K562 (cell line): ENCODE measurements around the gene SMIM35. TPM values are rescaled to one million over a fixed set of nuclear protein-coding genes. Genes with fewer than 3 reads are reported as not detected.

ENCODE experiments used
- ZFPM2 ChIP-seq: fragments of 250-450 bp; sonication (Bioruptor Pico); IDR thresholded peaks from 2 replicates; pipeline ENCODE4 v1.5.1; 2022; ENCODE audit warnings: mild to moderate bottlenecking
- polyA plus RNA-seq, 8 experiments: library from polyadenylated mRNA; depleted of rRNA in 4 of 8; stranded (reverse) in 5 of 8; unstranded in 3 of 8; fragments of >200 nt; fragmentation: Nextera tagmentation in 2 of 8; fragmentation: Illumina TruSeq in 1 of 8; extraction: Ambion mirVana in 2 of 8; extraction: Trizol in 1 of 8; gene quantifications; 2 replicates each; pipeline versions ENCODE4 v1.2.1 to v1.2.3, GENCODE V29; 2011 to 2014; ENCODE audit warnings: inconsistent platforms in 1 of 8, missing spikeins in 1 of 8
- total RNA-seq, 7 experiments: library from RNA; depleted of rRNA in 6 of 7; stranded (reverse); fragments of >200 nt in 6 of 7; fragmentation: Illumina TruSeq in 2 of 7; extraction: Trizol in 2 of 7; gene quantifications; 2 replicates each; pipeline versions ENCODE4 v1.2.1 to v1.2.3, GENCODE V29; 2011 to 2021; ENCODE audit warnings: low replicate concordance in 1 of 7
- TF ChIP-seq, protein P1 (sequence below): fragments of 250-450 bp; sonication (Bioruptor Pico); IDR thresholded peaks from 2 replicates; pipeline ENCODE4 v1.5.0; 2022; ENCODE audit warnings: mild to moderate bottlenecking
- TF ChIP-seq, protein P2 (sequence below): sonication (generic); formaldehyde crosslinking; IDR thresholded peaks from 2 replicates; pipeline ENCODE4 v1.8.0; 2023; ENCODE audit warnings: mild to moderate bottlenecking, missing genetic modification reagents
- TF ChIP-seq, protein P3 (sequence below), 2 experiments: fragments of 200-800 bp in 1 of 2; sonication (Bioruptor generic) in 1 of 2; sonication (generic) in 1 of 2; formaldehyde crosslinking in 1 of 2; IDR thresholded peaks in 1 of 2; conservative IDR thresholded peaks in 1 of 2; 2 replicates each; pipeline versions ENCODE4 v1.5.0 to v1.6.1; 2016 to 2020; ENCODE audit warnings: missing compliant biosample characterization in 1 of 2, missing genetic modification characterization in 1 of 2, missing genetic modification reagents in 1 of 2

The SMIM35 gene
- total and polyA plus RNA-seq, 9 of the 15 experiments (the other 6 are each of a cell fraction or from before 2014, with no cell fraction given) = 0.03 TPM; not detected in 7

DNA sequence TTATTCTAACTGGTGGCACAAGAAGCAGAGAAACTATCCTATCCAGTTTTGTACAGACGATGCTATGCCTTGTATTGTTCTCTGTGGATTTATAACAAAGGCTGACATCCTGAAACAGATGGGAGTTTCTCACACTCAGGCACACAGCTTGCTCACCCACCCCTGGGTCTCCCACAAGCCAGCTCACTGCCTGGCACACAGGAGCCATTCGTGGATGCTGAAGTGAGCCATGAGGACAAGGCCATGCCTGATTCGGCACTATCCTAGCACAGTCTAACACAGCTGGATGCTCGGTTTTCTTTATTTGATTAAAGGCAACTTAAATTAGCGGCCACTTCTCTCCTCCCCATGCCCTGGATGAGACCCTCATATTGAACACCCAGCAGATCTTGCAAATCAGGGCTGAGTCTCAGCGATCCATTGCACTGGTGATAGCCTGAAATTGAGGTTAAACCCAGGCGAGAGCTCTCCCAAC is 35.6 kb downstream of the SMIM35 start (continued):
- TF ChIP-seq ZFPM2 (CRISPR knock-in tag) = no peak
- TF ChIP-seq, protein P1, sequence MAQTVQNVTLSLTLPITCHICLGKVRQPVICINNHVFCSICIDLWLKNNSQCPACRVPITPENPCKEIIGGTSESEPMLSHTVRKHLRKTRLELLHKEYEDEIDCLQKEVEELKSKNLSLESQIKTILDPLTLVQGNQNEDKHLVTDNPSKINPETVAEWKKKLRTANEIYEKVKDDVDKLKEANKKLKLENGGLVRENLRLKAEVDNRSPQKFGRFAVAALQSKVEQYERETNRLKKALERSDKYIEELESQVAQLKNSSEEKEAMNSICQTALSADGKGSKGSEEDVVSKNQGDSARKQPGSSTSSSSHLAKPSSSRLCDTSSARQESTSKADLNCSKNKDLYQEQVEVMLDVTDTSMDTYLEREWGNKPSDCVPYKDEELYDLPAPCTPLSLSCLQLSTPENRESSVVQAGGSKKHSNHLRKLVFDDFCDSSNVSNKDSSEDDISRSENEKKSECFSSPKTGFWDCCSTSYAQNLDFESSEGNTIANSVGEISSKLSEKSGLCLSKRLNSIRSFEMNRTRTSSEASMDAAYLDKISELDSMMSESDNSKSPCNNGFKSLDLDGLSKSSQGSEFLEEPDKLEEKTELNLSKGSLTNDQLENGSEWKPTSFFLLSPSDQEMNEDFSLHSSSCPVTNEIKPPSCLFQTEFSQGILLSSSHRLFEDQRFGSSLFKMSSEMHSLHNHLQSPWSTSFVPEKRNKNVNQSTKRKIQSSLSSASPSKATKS = no peak
- TF ChIP-seq, protein P2, sequence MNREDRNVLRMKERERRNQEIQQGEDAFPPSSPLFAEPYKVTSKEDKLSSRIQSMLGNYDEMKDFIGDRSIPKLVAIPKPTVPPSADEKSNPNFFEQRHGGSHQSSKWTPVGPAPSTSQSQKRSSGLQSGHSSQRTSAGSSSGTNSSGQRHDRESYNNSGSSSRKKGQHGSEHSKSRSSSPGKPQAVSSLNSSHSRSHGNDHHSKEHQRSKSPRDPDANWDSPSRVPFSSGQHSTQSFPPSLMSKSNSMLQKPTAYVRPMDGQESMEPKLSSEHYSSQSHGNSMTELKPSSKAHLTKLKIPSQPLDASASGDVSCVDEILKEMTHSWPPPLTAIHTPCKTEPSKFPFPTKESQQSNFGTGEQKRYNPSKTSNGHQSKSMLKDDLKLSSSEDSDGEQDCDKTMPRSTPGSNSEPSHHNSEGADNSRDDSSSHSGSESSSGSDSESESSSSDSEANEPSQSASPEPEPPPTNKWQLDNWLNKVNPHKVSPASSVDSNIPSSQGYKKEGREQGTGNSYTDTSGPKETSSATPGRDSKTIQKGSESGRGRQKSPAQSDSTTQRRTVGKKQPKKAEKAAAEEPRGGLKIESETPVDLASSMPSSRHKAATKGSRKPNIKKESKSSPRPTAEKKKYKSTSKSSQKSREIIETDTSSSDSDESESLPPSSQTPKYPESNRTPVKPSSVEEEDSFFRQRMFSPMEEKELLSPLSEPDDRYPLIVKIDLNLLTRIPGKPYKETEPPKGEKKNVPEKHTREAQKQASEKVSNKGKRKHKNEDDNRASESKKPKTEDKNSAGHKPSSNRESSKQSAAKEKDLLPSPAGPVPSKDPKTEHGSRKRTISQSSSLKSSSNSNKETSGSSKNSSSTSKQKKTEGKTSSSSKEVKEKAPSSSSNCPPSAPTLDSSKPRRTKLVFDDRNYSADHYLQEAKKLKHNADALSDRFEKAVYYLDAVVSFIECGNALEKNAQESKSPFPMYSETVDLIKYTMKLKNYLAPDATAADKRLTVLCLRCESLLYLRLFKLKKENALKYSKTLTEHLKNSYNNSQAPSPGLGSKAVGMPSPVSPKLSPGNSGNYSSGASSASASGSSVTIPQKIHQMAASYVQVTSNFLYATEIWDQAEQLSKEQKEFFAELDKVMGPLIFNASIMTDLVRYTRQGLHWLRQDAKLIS (CRISPR knock-in tag) = no peak
- TF ChIP-seq, protein P3, sequence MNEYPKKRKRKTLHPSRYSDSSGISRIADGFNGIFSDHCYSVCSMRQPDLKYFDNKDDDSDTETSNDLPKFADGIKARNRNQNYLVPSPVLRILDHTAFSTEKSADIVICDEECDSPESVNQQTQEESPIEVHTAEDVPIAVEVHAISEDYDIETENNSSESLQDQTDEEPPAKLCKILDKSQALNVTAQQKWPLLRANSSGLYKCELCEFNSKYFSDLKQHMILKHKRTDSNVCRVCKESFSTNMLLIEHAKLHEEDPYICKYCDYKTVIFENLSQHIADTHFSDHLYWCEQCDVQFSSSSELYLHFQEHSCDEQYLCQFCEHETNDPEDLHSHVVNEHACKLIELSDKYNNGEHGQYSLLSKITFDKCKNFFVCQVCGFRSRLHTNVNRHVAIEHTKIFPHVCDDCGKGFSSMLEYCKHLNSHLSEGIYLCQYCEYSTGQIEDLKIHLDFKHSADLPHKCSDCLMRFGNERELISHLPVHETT (CRISPR knock-in tag; conservative IDR thresholded peaks at IDR 0.05 in 1 of 2, IDR thresholded peaks at IDR 0.05 in 1 of 2) = no peak
